ENCODE results near the gene LINGO4. TPM values are rescaled to one million over a fixed set of nuclear protein-coding genes. Genes with fewer than 3 reads are reported as not detected.

Gene LINGO4
- total RNA-seq, 1 donor from 2014 or later = not detected

DNA sequence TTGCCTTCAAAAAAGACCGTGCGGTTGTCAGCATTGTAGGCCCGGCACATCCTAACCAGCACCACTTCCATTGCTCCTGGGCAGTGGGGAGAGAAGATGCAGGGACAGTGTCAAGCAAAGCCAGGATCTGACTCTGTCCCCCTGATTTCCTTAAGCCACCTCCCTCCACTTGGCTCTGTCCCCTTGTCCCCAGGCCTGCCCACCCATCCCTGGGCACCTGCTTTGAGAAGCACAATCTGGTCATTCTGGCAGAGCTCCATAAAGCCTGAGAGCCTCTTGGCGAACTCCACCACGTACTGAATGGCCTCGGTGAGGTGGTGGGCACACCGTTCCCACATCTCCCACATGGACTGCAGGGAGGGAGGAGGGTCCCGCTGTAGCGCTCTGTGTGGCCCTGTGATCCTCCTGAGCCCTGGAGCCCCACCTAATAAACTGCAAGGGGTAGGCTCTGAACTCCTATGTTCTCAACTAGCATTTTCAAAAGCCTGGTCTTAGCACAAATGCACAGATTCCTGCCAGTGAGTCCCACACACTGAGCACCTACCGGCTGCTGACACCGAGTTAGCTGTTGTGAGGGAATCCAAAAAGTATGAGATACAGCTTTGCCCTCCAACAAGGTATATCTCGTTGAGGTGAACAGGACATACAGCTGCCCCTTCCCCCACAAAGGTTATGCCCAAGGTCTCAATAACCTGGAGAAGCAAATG is 8.2 kb upstream of the LINGO4 start:
- Mint-ChIP-seq H3K4me3 (ENCODE audit: unreplicated experiment) (no peak overlapping the region), H3K9me3 (ENCODE audit: unreplicated experiment) (no peaks in the 10 kb centered on the region), H3K27ac (ENCODE audit: unreplicated experiment) (no peak overlapping the region), H3K4me1 (ENCODE audit: unreplicated experiment) (no peaks in the 10 kb centered on the region), H3K27me3 (ENCODE audit: unreplicated experiment) (peaks cover 17% of the 10 kb centered on the region), H3K36me3 (ENCODE audit: unreplicated experiment) (no peaks in the 10 kb centered on the region)
- TF ChIP-seq, protein P1, sequence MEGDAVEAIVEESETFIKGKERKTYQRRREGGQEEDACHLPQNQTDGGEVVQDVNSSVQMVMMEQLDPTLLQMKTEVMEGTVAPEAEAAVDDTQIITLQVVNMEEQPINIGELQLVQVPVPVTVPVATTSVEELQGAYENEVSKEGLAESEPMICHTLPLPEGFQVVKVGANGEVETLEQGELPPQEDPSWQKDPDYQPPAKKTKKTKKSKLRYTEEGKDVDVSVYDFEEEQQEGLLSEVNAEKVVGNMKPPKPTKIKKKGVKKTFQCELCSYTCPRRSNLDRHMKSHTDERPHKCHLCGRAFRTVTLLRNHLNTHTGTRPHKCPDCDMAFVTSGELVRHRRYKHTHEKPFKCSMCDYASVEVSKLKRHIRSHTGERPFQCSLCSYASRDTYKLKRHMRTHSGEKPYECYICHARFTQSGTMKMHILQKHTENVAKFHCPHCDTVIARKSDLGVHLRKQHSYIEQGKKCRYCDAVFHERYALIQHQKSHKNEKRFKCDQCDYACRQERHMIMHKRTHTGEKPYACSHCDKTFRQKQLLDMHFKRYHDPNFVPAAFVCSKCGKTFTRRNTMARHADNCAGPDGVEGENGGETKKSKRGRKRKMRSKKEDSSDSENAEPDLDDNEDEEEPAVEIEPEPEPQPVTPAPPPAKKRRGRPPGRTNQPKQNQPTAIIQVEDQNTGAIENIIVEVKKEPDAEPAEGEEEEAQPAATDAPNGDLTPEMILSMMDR (IDR thresholded peaks at IDR 0.05) = no peak
- DNase-seq (ENCODE audit: extremely low spot score, unreplicated experiment) = no peak

DNA sequence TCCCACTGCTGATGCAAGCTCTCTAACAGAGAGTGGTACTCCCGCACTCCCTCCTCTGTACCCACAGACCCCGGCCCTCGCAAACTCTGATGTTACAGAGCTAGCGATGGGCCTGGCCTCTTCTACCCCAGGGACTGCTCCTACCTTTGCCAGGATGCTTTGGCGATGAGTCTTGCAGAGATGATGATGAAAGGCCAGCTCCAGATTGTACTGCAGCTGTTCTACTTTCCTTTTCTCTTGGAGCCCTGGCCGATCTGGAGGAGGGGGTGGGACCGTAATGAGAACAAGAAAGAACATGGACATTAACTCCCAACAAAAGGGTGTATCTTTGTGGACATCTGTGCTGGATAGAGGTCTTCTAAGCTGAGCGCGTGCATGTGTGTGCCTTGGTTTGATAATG is 6.0 kb upstream of the LINGO4 start:
- no peaks in the 10 kb centered on the region for H3K36me3 Mint-ChIP-seq (ENCODE audit: unreplicated experiment)
- TF ChIP-seq, protein P1 (IDR thresholded peaks at IDR 0.05) = no peak
- no peak for DNase-seq (ENCODE audit: extremely low spot score, unreplicated experiment)
- H3K27me3 Mint-ChIP-seq (ENCODE audit: unreplicated experiment) = peaks cover 37% of the 10 kb centered on the region
- H3K4me1 Mint-ChIP-seq (ENCODE audit: unreplicated experiment) = no peaks in the 10 kb centered on the region
- no peak overlapping the region for H3K27ac Mint-ChIP-seq (ENCODE audit: unreplicated experiment)
- H3K9me3 Mint-ChIP-seq (ENCODE audit: unreplicated experiment) = no peaks in the 10 kb centered on the region
- no peak overlapping the region for H3K4me3 Mint-ChIP-seq (ENCODE audit: unreplicated experiment)

DNA sequence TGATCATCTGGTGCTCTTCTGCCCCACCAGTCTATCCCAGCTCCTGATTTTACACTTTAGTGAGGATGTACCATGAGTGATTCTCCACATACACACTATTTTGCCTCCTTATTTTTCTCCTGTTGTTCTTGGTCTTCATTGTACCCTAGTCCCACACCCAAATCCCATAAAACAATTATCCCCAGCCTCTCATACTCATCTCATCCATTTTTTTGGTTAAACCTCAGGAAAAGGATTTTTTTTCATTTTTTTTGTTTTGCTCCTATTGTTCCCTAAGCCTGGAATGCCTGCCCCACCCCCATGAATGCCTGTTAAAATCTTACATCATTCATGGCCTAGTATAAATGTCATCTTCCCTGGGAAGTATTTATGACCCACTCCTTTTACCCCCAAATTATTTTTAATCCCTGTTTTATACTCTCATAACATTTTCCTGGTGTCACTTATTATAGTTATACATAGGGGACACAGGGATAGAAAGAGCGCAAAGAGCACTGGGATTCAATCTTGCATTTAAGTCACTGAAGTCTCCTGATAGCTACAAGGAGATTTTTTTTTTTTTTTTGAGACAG is 4.9 kb upstream of the LINGO4 start:
- no peak for DNase-seq (ENCODE audit: extremely low spot score, unreplicated experiment)
- Mint-ChIP-seq H3K36me3 (ENCODE audit: unreplicated experiment) (no peaks in the 10 kb centered on the region), H3K27ac (ENCODE audit: unreplicated experiment) (no peak overlapping the region), H3K4me3 (ENCODE audit: unreplicated experiment) (no peak overlapping the region), H3K4me1 (ENCODE audit: unreplicated experiment) (no peaks in the 10 kb centered on the region), H3K27me3 (ENCODE audit: unreplicated experiment) (peaks cover 45% of the 10 kb centered on the region), H3K9me3 (ENCODE audit: unreplicated experiment) (no peaks in the 10 kb centered on the region)
- TF ChIP-seq, protein P1 (IDR thresholded peaks at IDR 0.05) = no peak

DNA sequence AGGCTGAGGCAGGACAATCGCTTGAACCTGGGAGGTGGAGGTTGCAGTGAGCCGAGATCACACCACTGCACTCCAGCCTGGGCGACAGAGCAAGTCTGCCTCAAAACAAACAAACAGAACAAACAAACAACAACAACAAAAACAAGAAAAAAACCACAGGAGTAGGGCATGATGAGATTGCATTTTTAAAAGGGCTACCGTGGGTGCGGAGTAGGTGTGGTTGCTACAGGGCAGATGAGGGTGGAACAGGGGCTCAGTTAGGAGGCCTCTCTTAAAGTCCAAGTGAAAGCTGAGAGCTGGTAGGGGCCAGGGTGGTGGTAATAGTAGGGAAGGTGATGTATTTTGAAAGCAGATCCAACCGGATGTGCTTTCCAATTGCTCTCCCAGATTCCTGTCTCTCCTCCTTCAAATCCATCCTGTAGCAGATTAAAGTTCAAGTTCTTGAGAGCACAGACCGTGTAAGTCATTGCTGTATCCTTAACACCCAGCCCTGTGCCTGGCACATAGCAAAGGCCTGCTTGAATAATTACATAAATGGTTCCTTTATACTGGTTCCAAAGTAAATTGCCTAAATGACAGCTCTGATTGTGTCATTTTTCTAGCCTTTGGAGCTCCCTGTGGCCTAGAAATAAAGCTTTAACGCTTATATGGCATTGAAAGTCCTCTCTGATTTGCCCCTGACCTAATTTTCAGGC is 4.2 kb upstream of the LINGO4 start:
- Mint-ChIP-seq H3K4me1 (ENCODE audit: unreplicated experiment) (no peaks in the 10 kb centered on the region), H3K36me3 (ENCODE audit: unreplicated experiment) (no peaks in the 10 kb centered on the region), H3K27me3 (ENCODE audit: unreplicated experiment) (peaks cover 52% of the 10 kb centered on the region), H3K27ac (ENCODE audit: unreplicated experiment) (no peak overlapping the region), H3K4me3 (ENCODE audit: unreplicated experiment) (no peak overlapping the region), H3K9me3 (ENCODE audit: unreplicated experiment) (no peaks in the 10 kb centered on the region)
- TF ChIP-seq, protein P1 (IDR thresholded peaks at IDR 0.05) = no peak
- no peak for DNase-seq (ENCODE audit: extremely low spot score, unreplicated experiment)

DNA sequence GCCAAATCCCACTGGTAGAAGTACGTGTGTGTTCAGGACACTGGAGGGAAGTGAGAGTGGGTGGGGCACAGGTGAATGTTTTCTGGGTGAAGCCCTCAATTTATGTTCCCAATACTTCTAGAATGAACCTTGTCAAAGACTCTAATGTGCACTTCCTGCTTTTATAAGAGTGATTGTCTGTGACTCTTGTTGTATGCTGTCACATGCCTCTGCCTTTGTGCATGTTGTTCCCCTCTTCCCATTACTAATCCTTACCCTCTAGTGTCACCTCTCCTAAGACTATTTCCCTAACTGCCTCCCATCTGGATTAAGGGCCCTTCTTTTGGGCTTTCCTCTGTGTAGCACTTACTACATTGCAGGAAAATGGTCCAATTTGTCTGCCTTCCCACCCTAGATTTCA is 2.5 kb upstream of the LINGO4 start:
- Mint-ChIP-seq H3K27me3 (ENCODE audit: unreplicated experiment) (peaks cover 66% of the 10 kb centered on the region), H3K27ac (ENCODE audit: unreplicated experiment) (no peak overlapping the region), H3K9me3 (ENCODE audit: unreplicated experiment) (no peaks in the 10 kb centered on the region), H3K36me3 (ENCODE audit: unreplicated experiment) (no peaks in the 10 kb centered on the region), H3K4me1 (ENCODE audit: unreplicated experiment) (no peaks in the 10 kb centered on the region), H3K4me3 (ENCODE audit: unreplicated experiment) (no peak overlapping the region)
- DNase-seq (ENCODE audit: extremely low spot score, unreplicated experiment) = no peak
- TF ChIP-seq, protein P1 (IDR thresholded peaks at IDR 0.05) = no peak

All from osteocyte (in vitro differentiated cells).